ENCODE measurements around the gene MLIP.
"Not testable (repeated sequence)": the region's sequence is repeated elsewhere in the genome, so short reads cannot be mapped to it uniquely, and the experiment has no call there.

MLIP gene, protein sequence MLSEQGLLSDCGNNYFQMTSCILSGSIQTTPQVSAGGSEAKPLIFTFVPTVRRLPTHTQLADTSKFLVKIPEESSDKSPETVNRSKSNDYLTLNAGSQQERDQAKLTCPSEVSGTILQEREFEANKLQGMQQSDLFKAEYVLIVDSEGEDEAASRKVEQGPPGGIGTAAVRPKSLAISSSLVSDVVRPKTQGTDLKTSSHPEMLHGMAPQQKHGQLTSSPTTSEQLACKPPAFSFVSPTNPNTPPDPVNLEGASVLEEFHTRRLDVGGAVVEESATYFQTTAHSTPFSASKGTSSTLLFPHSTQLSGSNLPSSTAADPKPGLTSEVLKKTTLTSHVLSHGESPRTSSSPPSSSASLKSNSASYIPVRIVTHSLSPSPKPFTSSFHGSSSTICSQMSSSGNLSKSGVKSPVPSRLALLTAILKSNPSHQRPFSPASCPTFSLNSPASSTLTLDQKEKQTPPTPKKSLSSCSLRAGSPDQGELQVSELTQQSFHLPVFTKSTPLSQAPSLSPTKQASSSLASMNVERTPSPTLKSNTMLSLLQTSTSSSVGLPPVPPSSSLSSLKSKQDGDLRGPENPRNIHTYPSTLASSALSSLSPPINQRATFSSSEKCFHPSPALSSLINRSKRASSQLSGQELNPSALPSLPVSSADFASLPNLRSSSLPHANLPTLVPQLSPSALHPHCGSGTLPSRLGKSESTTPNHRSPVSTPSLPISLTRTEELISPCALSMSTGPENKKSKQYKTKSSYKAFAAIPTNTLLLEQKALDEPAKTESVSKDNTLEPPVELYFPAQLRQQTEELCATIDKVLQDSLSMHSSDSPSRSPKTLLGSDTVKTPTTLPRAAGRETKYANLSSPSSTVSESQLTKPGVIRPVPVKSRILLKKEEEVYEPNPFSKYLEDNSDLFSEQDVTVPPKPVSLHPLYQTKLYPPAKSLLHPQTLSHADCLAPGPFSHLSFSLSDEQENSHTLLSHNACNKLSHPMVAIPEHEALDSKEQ
- 0 reads per million in 4 experiments for total RNA-seq

DNA sequence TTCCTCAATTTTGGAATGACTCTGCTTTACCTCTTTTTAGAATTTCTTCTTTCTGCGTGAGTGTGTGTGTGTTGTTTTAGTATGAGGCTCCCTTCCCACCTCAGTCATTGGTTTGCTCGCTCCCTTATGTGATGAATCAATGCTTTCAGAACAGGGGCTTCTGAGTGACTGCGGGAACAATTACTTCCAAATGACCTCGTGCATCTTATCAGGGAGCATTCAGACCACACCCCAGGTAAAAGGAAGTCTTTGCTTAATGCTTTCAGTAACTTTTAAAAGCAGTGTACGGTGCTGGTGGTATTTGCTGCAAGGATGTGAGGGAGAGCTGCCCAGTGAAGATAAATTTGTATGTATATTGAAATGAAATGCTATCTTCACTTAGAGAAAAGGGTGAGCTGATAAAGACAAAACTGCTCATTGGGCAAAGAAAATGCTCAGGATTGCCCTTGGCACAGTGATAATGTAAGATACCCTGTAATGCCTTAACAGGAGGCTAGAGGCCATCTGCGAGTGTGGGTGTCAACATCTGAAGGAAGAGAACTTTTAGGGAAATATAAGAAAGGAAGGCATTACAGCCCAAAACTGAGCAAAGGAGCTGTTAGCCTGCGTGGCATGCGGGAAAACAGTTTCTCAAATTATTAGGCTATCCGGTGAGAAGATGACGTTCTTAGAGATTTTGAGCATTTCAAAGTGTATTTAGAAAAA lies at the start of gene MLIP:
Gene MLIP, plus strand, starts transcription at position 103 of the 705 bp plus-strand sequence. Its CDS starts 37 bp downstream, at position 140.
- DNase-seq, result no peak

DNA sequence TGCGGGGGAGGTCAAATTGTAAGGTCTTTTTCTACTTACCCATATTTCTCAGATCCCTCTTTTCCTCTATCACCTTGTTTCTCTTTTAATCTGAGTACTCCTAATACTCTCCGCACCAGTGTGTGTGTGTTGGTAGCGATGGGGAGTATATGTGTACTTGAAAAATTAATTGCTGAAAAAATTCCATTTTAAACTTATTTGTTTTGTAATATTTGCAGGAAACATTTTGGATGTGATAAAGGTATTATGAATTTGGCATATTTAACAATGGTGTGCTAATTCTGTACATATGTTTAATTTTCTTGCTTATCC lies 48.1 kb upstream of the MLIP start:
- no peak for DNase-seq

DNA sequence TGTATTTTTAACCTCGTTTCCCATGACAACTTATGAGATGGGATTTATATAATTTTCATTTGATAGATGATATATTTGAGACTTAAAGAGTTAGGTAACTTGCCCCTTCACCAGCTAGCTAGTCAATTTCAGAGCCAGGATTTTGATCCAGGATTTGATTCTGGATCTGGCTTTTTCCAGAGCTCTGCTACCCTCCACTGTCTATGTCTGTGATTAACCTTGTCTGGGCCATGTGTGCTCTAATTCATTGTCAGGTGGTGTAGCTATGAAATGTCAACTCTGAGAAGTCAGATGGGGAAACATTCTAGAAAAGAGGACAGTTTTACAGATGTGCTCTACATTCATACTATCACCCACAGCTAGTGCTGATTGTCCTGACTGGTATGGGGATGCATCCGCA lies 42.5 kb upstream of the MLIP start:
- DNase-seq, result no peak

DNA sequence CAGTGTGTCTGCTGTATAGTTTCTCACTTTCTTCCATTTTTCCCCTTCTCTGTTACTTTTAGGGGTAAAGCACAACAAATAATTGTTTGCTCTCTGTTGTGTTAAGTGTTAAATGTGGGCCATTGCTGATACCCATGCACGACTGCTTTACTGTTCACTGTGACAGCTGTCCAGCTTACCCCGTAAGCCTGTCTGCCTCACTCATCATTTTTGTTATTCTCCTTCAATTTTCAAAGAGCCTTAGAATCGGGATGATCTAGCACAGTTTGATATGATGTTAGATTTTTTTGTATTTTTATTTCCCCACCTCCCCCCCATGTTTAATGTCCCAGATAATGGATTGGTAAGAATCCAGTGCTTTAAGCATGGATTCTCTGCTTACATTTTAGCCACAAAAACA lies 41.2 kb upstream of the MLIP start:
- DNase-seq, result no peak

DNA sequence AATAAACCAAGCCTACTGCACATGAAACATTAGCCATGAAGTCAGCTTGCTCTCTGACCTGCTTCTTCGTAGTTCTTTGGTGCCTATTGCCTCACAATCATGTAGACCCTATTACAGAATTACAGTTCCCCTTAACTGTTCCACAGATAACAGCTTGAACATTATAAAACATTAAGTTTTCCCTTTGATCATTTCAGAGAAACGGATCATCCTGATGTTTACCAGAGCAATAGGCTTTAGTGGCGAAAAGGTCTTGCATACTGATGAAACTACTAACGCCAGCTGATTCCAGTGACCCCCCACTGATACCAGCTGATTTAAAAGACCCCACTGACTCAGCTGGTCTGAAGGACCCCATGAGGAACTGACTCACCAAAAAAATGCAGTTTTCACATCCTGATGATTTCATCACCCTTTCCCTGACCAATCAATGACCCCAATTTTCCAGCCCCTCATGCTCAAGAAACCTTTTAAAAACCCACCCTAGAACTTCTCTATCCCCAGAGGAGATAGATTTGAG lies 39.4 kb upstream of the MLIP start:
- DNase-seq, result no peak

DNA sequence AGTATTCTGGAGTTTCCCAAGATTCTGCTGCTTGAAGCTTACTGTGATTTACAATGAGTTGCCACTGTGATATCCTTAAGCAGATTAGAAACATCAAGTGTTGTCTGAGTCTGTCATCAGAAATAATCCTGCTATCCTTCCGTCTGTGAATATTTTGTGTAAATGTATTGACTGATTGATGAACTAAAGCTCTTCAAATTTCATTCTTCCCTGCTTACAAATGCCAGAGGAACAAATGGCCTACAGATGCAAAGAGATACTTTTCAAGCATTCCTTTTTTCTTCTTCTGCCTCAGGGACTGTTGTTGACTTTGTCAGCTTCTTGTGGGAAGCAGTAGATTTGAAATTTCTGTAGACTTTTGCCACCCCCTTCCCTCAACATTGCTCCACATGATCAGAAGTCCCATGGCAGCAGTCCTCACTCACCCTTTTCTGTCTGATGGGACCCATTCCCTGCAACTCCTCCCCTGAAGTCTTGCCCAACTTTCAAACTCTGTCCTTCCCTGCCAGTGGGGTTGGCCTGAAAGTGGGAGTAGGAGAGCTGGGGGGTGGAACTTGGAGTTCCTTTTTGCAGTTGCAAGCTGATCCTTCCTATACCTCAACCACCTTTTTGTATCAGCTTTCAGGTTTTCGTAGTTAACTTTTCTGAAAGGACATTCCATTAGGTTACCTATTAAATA lies 38.5 kb upstream of the MLIP start:
- DNase-seq, result no peak

DNA sequence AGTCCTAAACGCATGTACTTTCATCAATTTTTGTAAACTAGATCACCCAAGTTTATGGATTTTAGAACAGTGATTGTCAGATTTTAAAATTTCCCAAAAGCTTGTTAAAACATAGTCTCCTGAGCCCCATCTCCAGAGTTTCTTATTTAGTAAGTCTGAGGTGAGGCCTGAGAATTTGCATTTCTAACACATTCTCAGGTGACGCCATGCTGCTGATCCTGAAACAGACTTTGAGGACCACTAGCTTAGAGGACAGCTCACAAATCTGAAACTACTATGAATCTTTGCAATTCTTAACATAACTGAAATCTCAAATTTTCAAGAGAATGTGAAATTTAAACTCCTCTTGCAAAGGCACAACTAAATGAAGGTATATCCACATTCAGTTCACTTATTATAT lies 37.8 kb upstream of the MLIP start:
- DNase-seq, result no peak

DNA sequence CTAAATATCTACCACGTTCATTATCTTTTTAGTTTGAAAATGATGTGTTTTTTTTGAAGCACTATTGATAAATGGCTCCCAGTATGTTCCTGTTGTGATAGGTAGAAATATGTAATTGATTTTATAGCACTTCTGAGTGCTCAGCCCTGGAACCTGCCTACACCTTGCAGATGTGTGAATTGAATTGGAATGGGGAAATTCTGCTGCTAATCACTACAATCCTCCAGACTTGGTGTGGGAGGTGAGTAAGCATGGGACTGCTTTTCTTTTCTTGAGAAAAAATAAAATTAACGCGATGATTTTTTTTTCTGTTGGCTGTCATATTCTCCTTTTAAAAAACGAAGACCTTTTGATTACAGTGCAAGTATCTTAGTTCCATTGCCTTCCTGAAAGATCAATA lies 37.1 kb upstream of the MLIP start:
- DNase-seq, result no peak

DNA sequence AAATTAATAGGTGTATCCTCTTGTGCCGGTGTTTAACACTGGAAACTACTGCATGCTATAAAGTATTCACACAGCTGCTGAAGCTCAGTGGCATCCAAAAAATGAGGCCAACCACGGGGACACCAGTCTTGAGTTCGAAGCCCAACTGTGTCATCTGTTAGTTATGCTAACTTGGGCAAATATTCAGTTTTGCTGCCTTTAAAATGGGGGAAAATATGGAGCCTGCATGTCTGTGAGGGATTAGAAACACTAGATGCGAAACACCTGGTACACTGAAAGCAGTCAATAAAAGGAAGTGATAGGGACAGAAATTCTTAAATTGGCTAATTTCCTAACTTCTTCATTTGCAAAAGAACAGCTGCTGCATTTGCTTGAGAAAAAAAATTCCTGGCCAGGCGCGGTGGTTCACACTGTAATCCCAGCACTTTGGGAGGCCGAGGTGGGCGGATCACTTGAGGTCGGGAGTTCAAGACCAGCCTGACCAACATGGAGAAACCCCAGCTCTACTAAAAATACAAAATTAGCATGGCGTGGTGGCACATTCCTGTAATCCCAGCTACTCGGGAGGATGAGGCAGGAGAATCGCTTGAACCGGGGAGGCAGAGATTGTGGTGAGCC lies 36.6 kb upstream of the MLIP start:
- no peak for DNase-seq

DNA sequence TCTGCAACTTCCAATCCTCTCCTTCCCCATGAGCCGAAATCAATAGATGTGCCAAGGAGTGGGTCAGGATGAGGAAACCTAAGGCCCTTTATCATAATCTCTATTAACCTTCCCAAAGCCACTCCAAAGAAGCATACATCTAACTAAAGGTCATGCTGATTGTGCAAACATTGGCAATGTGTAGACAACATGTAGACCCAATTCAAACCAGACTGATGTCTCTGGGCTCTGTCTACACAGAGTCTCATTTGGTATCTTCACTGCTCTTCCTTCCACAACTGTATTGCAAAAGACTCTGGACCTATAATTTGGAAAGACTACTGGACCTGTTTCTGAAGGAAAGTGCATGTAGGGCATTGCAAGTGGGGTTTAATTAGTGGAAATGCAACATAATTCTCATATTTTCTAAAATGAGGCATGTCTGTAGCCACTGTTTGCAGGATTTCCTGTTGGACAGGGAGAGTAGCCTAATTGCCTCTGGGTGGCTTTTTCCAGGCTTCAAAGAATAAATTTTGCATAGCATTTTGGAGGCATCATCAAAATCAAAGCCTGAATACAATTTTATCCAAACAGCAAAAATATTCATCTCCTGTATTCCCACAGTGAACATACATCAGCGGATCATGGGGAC lies 35.0 kb upstream of the MLIP start:
- DNase-seq, result no peak

DNA sequence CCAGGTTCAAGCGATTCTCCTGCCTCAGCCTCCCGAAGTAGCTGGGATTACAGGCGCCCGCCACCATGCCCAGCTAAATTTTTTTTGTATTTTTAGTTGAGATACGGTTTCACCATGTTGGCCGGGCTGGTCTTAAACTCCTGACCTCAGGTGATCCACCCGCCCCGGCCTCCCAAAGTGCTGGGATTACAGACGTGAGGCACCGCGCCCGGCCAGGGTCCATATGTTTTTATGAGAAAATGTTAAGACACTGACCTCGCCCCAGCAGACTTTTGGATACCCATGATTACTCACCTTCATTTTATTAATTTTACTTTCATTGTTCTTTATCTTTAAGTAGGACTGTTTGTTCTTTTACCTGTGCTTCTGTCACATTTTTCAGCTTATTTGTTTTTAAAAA lies 29.7 kb upstream of the MLIP start:
- DNase-seq, result not testable (repeated sequence)

DNA sequence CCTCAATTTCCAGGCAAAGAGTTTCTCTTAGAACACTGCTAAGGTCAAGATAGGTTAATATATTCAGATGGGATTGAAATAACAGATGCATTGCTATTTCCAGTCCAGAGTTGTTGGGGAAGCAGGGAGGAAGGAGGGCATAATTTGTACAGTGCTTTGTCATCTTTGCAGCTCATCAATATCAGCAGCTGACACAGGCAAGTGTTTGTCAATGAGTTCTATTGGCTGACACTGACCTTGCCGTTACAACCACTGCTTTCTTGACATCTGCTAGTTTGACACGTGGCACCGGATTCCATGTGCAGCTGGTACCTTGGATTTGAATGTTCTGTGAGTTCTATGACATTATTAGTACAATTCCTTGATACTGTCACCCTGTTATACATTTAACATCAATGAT lies 28.0 kb upstream of the MLIP start:
- DNase-seq, result no peak

DNA sequence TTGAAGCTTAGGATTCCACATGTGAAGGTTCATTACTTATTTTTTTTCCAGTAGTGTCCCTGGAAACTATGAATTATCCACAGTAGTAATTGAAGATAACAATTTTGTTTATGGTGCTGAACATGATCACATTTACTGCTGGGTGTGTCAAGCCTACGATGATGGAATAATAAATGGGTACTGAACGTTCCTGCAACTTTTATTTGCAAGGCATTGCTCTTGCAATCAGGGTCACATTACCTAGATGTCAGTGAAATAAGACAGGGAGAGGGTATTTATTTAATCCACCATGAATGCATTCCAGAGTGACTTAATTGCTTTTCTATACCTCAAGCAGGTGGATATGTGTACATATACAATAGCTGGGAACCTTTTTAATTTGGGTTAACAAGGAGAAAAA lies 27.0 kb upstream of the MLIP start:
- DNase-seq, result no peak

DNA sequence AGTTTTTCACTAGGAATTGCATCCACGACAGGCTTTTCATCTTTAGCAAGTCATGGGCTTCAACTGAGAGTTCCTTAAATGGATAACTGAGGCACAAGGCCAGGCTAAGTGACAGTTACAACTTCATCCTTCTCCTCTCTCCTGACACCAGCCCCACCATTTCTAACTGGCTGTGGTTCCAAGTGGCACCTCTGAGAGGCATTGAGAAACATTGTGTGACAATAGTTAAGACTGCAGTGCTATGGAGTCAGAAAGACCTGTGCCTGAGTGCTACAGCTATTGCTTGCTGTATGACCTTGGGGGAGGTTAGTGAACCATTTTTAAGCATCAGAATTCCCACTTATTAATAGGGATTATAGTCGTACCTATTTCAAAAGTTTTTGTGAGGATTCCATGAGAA lies 26.2 kb upstream of the MLIP start:
- DNase-seq, result no peak

DNA sequence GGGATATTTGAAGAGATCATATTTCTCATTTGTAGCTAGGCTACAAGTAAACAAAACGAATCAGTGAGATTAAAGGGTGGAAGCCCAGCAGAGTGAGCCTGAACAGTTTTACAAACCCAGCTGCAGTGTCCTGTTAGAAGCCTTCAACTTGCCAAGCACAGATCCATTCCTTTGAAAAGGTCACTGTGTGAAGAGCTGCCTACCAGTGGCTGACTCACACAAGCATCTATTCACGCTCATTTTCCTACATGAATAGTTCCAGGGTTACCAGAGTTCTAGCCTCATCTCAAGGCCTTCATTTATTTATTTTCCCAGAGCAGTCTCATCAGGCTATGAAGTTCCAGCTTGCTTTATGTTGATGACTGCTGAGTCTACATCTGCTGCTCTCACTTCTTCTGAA lies 25.7 kb upstream of the MLIP start:
- DNase-seq, result no peak

DNA sequence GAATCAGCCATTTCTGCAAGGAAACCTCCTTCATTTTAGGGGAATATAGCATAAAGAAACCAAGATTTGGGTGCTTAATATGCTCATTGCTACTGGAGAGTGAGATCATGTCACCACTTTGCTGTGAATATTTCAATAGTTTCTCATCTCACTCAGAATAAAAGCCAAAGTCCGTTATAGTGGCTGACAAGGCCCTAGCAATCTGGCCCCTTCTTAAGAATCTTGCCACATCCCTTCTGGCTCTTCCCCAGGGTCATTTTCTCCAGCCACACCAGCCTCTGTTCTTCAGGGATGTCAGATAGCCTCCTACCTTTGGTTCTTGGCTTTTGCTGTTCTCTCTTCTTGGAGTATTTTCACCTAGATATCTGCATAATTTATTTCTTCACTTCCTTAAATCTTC lies 24.8 kb upstream of the MLIP start:
- no peak for DNase-seq

DNA sequence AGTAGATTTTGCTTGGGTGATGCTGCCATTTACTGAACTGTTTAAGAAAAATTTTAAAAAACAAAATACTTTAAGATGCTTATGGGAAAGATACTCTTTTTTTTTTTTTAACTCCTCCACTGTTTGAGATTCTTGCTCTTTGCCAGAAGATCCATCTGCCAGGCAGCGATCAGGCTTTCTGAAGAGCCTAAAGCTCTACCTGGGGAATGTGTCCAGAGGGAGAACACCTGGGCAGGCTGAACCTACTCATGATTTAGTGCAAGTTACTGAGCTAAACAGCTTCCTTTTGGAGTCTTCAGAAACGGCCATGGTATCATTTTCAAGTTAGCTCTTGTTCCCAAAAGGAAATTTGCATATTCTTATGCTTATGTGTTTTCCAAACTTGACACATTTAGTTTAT lies 23.5 kb upstream of the MLIP start:
- DNase-seq, result no peak

DNA sequence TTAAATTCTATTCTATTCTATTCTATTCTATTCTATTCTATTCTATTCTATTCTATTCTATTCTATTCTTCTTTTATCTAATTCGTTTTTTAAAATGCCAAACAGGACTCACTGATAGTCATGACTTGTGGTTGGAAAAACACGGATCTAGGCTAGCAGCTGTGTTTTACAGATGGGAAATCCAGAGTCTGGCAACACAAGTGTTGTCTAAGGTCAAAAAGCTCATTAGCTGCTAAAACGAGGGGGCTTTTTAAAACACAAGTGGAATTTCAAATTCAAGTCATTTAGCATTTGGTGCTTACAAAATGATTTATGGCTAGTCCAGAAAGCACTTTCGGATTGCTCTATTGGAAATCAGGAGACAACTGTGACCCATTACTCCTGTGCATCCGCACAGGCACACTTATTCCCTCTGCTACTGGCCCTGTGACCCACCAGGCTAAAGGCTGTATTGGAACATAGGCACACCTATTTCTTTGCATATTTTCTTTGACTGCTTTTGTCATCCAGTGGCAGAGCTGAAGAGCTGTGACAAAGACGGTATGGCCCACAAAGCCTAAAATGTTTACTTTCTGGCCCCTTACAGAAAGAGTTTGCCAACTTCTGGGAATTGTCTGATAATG lies 17.8 kb upstream of the MLIP start:
- no peak for DNase-seq

DNA sequence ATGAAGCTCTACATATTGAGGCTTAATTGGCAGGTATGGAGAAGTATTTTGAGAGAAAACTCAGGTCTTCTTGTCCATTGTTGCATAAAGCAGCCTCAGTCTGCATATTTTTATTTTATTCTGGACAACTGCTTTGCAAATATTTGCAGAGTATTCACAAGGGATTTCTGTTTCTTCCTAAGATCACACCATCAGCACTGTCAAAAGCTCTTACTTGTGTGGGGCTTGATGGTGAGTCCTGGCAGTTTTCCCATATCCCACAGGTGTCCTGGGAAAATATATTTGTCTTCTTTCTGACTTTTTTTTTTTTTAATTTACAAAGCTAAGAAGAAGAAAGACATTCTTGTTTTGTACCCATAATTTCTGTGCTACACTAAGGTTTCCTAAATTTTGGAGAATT lies 16.9 kb upstream of the MLIP start:
- DNase-seq, result no peak

DNA sequence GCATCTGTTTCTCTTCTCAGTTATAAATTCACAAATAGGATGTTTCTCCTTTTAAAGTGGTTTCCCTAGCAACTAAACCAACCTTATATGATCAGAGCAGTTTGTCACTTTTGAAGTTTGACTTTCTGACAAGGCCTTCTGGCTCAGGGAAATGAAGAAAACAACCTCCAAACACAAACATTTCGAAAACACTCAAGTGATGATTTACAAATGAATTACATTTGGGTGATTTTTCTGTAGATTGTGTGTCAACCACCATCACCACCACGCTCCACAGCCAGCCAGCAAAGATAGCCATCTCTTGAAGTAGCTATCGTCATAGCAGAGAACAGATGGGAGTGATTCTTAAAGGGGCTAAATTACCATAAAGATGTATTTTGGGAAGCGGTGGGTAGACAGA lies 16.5 kb upstream of the MLIP start:
- no peak for DNase-seq

DNA sequence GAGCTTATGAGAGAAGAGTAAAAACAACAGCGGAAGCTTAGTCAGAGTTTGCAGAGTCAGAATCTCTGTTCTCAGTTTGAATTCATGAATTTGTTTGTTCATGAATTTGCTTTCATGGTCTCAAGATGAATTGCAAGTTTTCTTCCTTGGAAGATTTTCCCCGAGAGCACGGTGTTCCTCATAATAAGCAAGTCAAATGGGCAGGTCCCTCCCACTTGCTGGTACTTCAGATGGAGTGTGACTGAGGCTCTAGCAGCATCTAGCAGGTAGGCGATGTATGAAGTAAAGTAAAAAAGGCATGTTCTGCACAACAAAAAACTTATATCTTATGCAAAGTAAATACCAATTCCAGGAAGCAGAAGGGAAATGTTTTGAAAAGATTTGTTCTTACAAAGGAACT lies 15.5 kb upstream of the MLIP start:
- DNase-seq, result no peak

All from effector CD8-positive, alpha-beta T cell (primary cell).